Fibroblast of the conjunctiva (primary cell): ENCODE results near the gene TSPAN5.
"Not testable (repeated sequence)": the region's sequence is repeated elsewhere in the genome, so short reads cannot be mapped to it uniquely, and the experiment has no call there.

Source experiments
- DNase-seq: peaks from one replicate; pipeline ENCODE4 v3.0.0-alpha.2; 2010; ENCODE audit warnings: low read depth

The TSPAN5 gene

GRCh38 chr4:98658287-98659105 is at the start of gene TSPAN5:
TSPAN5 (minus strand) TSS chr4:98658611.
- peak; percentile 63 for DNase-seq

GRCh38 chr4:98706935-98707334 is 48.5 kb upstream of the TSPAN5 start:
- no peak for DNase-seq

- no peak for DNase-seq
Observed at GRCh38 chr4:98706200-98706813, 47.9 kb upstream of the TSPAN5 start.

GRCh38 chr4:98705586-98705985 is 47.2 kb upstream of the TSPAN5 start:
- not testable (repeated sequence) for DNase-seq

GRCh38 chr4:98700656-98701055 is 42.2 kb upstream of the TSPAN5 start:
- no peak for DNase-seq

GRCh38 chr4:98694076-98694475 is 35.7 kb upstream of the TSPAN5 start:
- DNase-seq: no peak

- no peak for DNase-seq
Observed at GRCh38 chr4:98692411-98692810, 34.0 kb upstream of the TSPAN5 start.

- DNase-seq: no peak
Observed at GRCh38 chr4:98691588-98691987, 33.2 kb upstream of the TSPAN5 start.

GRCh38 chr4:98689507-98690174 is 31.2 kb upstream of the TSPAN5 start:
- no peak for DNase-seq

- peak; percentile 26 for DNase-seq
Observed at GRCh38 chr4:98688411-98689290, 30.2 kb upstream of the TSPAN5 start.

- DNase-seq: peak; percentile 16
Observed at GRCh38 chr4:98687876-98688275, 29.5 kb upstream of the TSPAN5 start.

GRCh38 chr4:98686847-98687246 is 28.4 kb upstream of the TSPAN5 start:
- no peak for DNase-seq

- no peak for DNase-seq
Observed at GRCh38 chr4:98686043-98686707, 27.8 kb upstream of the TSPAN5 start.

GRCh38 chr4:98685225-98686042 is 27.0 kb upstream of the TSPAN5 start:
- no peak for DNase-seq

- DNase-seq: no peak
Observed at GRCh38 chr4:98682719-98683118, 24.3 kb upstream of the TSPAN5 start.

- DNase-seq: no peak
Observed at GRCh38 chr4:98680806-98681205, 22.4 kb upstream of the TSPAN5 start.

GRCh38 chr4:98679738-98680137 is 21.3 kb upstream of the TSPAN5 start:
- no peak for DNase-seq

- DNase-seq: no peak
Observed at GRCh38 chr4:98677799-98678198, 19.4 kb upstream of the TSPAN5 start.

GRCh38 chr4:98674404-98675173 is 16.2 kb upstream of the TSPAN5 start:
- DNase-seq: no peak

- no peak for DNase-seq
Observed at GRCh38 chr4:98673978-98674377, 15.6 kb upstream of the TSPAN5 start.
